ENCODE results near the gene STK32B.

STK32B gene

GRCh38 chr4:5030927-5031326 is 20.4 kb upstream of the STK32B start:
- DNase-seq: no peak

DNA sequence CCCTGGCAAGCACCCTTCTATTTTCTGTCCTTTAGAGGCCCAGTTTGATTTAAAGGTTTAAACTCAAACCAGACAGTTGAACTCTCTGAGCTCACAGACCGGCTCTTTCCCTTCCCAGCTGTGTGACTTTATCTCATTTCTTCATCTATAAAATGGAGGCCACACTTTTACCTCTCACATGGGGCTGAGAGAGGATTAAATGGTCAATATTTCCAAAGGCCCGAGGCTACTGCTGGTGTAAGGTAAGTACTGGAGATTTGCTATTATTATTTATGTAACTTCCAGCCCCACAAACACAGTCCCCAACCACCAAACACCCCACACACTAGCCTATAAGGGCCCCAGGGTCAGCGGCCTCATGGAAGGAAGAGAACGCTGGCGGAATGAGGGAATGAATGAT is 18.5 kb upstream of the STK32B start:
- no peak for DNase-seq

DNA sequence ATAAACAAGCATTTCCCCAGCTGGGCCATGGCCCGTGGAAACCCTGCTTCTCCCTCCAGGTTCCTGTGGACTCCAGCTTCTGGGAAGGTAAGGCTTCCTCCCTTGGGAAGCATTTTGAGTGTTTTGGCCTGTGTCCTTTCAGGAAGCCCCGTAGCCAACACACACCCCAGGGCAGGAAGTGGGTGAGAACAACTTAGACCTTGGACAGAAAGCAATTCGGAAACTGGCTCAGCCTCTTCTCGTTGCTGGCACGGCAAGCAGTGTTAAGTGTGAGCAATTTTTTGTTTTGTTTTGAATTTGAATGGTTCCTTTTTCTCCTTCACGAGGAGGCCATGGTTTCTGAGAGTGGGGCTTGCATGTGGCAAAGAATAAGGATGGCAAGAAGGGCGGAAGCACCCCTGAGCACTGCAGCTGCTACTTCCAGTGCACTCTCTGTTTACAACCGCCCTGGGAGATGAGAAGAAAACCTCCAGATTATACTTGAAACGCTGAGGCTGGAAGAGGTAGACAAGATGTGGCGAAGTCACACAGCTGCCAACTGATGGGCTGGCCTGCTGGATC is 17.9 kb upstream of the STK32B start:
- peak; percentile 41 to 63 (median 54) for DNase-seq

GRCh38 chr4:5034206-5034605 is 17.1 kb upstream of the STK32B start:
- DNase-seq: no peak

- DNase-seq: no peak
Observed at GRCh38 chr4:5036239-5036638, 15.0 kb upstream of the STK32B start.

- DNase-seq: peak; percentile 77 to 93 (median 91)
Observed at GRCh38 chr4:5037553-5038551, 13.4 kb upstream of the STK32B start.

DNA sequence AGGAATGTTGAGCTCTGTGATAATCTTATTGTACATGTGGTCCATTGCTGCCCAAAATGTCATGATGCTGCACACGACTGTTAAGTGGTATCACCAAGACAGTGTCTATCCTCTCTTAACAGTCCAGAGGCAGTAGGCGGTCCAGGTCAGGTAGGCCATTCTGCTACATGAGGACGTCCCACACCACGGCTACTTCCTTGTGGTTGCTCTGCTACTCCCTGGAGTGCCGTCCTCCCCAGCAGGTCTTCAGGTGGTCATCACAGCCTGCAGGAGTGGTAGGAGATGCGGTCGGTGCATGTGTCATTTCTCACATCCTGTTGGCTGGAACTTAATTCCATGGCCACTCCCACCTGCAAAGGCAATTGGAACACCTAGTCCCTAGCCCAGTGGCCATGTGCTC is 11.5 kb upstream of the STK32B start:
- no peak for DNase-seq

DNA sequence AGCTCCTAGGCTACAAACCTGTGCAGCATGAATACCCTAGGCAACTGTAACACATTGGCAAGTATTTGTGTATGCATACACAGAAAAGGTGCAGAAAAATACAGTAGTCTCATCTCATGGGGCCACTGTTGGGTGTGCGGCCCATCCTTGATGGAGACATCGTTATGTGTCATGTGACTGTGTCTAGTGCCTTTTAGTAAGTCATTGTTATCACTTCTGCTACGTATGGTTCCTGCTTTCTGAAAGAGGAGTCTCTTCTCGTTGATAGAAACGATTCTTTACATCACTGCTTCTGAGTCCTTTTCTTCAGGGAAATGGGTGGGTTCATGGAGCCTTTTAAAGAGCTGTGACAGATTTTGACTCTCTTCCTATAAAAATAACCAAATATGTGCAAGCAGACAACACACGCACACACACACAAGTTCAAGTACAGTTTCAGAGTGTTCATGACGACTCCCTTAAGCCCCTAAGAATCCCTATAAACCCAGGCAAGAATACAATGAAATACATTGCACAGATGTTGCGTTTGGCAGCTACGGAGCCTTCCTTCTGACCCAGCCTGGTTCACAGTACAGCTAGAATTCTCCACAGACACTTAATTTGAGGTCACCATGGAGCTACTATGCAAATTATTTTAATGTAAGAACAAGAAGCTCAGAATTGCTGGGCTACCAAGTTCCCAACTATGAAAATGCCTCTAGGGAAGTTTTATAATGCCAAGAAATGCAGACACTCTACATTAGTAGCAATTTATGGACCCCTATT is 10.2 kb upstream of the STK32B start:
- DNase-seq: no peak

- no peak for DNase-seq
Observed at GRCh38 chr4:5041699-5042098, 9.6 kb upstream of the STK32B start.

GRCh38 chr4:5043579-5043978 is 7.7 kb upstream of the STK32B start:
- no peak for DNase-seq

GRCh38 chr4:5044341-5044740 is 6.9 kb upstream of the STK32B start:
- no peak for DNase-seq

GRCh38 chr4:5045097-5045496 is 6.2 kb upstream of the STK32B start:
- peak; percentile 70 to 77 (median 71) for DNase-seq

DNA sequence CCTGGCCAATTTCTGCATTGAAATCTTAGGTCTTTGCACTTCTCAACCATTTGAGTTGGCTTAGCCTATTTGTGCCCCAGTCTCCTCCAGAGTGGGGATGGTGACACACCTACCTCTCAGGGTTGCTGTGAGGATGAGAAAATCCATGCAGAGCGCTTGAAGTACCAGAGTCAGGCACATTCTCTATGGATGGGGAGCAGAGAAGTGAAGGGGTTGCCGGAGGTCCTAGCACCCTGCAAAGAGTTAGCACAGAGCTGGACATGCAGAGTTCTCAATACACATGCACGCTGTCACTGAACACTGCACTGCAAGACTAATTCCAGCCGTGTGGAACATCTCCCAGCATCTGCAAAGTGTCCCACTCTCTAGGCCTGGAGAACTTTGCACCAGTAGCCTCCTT is 2.6 kb upstream of the STK32B start:
- DNase-seq: no peak

DNA sequence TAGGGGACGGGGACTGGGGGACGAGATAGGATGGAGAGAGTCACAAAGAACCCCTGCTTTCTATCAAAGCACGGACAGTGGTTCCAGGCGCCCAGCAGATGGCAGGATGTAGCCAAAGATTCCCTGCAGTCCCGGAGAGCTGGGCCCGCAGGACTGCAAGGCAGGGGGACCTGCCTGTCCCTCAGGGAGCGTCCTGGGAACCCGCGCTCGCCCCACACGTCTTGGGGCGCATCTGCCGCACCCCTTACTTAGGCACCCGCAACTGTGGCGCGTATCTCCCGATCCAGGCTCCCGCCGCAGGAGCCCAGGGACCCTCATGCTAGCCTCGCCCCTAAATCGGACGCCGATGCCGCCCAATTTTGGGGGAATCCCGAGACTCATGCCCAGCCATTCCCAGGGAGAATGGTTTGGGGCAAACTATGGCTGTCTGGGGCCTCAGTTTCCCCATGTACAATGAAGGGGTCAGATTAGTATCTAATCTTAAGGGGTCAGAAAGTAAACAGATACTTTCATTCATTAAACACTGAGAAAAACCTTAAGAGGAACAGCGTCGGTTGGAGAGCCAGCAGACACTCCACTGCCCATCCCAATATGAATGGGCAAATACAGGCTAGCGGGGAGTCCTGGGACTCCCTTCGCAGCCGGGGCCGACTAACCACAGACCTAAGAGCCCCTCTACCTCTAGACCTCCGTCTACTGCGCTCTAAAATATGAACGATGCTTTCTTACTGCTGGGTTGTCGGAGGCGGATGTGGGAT is 581 bp upstream of the STK32B start:
- peak; percentile 80 to 86 (median 85) for DNase-seq

DNA sequence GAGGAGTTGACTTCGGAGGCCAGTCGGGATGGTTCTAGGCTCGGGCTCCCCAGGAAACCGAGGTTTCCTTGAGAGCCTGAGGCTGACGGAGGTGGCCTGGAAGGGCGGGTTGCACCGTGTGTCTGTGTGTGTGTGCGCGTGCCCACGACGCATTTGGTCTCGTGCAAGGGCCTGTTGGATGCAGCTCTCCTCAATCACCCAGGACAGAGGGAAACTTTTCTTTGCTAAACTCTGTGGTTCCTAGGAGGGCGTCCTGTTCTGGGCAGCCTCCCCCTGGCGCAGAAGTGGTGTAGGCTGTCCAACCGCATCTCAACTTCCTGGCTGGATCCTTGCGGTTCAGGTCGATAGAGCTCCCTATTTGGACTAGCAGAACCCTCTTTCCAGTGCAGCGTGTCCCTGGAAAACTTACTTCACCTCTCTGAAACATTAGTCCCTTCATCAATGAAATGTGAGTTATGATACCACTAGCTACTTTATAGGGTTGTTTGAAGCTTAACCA is 973 bp downstream of the STK32B start:
- DNase-seq: no peak

GRCh38 chr4:5052726-5053425 is 1.6 kb downstream of the STK32B start:
- no peak for DNase-seq

DNA sequence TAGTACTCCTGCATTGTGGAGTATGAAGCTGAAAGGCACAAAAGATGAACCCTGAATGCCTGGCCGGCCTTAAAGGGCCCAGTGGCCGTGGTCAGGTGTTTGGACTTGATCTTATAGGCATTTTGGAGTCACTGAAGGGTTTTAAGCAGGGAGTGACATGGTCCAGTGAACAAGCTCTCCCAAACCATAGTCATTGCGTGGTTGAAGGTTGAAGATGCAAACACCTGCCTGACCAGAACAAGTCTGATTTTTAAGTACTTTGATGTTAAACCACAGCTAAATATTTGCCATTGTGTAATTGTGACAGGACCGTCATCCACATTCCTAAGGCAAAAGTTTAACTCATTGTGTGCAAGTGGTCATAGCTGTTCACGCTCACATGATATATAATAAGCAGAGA is 3.3 kb downstream of the STK32B start:
- no peak for DNase-seq

DNA sequence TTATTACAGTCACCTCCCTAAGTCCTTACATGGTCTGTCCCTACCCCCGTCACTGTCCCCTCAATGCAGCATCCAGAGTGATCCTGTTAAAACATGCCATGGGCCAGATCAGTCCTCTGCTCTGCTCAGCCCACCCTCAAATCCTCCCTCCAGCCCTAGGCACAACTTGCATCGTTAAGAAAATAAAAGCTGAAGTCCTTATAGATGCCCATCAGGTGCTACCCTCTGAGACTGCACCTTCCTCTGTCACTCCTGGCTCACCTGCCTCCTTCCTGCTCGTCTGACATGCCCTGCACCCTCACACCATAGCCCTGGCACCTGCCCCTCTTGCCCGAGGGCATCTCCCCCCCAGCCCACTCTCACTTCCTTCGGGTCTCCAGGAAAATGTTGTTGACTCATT is 4.1 kb downstream of the STK32B start:
- no peak for DNase-seq

GRCh38 chr4:5066101-5066500 is 14.8 kb downstream of the STK32B start:
- DNase-seq: no peak

DNA sequence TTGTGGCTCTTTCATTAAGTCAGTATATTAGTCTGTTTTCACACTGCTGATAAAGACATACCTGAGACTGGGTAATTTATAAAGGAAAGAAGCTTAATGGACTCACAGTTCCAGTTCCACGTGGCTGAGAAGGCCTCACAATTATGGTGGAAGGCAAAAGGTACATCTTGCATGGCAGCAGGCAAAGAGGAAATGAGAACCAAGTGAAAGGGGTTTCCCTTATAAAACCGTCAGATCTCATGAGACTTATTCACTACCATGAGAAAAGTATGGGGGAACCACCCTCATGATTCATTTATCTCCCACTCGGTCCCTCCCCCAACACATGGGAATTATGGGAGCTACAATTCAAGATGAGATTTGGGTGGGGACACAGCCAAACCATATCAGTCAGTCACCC is 15.7 kb downstream of the STK32B start:
- DNase-seq: peak; percentile 20 to 40 (median 29)

- no peak for DNase-seq
Observed at GRCh38 chr4:5067908-5068307, 16.6 kb downstream of the STK32B start.

DNA sequence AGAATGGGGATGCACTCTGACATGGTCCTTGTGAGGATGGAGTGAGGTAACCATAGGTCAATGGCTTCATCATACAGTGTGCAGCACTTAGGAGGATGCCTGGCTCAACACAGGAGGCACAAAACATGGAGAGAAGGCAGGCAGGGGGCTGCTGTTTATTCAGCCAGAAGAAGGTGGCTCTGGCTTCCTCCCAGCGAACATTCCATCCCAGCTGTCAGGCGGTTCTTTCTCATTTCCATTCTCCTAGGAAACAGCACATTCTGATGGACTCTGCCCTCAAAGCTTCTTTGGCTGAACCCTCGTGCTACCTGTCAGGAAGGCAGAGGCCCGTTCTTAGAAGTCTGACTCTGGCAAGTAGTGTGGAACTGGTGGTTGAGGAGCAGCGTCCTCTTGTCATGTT is 18.6 kb downstream of the STK32B start:
- no peak for DNase-seq
